Gastrocnemius medialis (tissue), 4 donors: ENCODE measurements around the gene TAF7L.

ENCODE experiments used
- CTCF ChIP-seq, 5 experiments: fragments of 450-650 bp in 3 of 5; fragments of 200-600 bp in 2 of 5; sonication (generic) in 2 of 5; IDR thresholded peaks in 4 of 5; conservative IDR thresholded peaks in 1 of 5; 1 replicate in 4 of 5; 2 replicates in 1 of 5; pipeline ENCODE4 v1.5.1; 2016 to 2019; ENCODE audit warnings: antibody characterized with exemption in 5 of 5, mild to moderate bottlenecking in 3 of 5, moderate library complexity in 3 of 5
- POLR2A ChIP-seq, 2 donors: fragments of 450-650 bp; IDR thresholded peaks; one replicate each; pipeline ENCODE4 v1.6.1; 2017; ENCODE audit warnings: antibody characterized with exemption in 2 of 2, mild to moderate bottlenecking in 2 of 2, moderate library complexity in 2 of 2

- TF ChIP-seq CTCF (IDR thresholded peaks at IDR 0.05 in 4 of 5, conservative IDR thresholded peaks at IDR 0.05 in 1 of 5) = no peak
- TF ChIP-seq POLR2A (IDR thresholded peaks at IDR 0.05) = no peak
These were observed 67.9 kb downstream of the TAF7L start for GRCh38 chrX:101223226-101223625.
